CD14-positive monocyte (primary cell): Measurements from ENCODE around the gene ALG5. TPM values are rescaled to one million over a fixed set of nuclear protein-coding genes. Genes with fewer than 3 reads are reported as not detected.

ENCODE experiments used
- DNase-seq, 3 donors: peaks; one replicate each; pipeline ENCODE4 v3.0.0-alpha.2; 2011 to 2022
- H2AFZ ChIP-seq: 2 replicates; pipeline ENCODE4 v1.6.0; 2012; ENCODE audit warnings: mild to moderate bottlenecking, low read depth, low read length, inconsistent platforms; ENCODE audit not compliant: insufficient read depth, poor library complexity, severe bottlenecking
- H3K27ac ChIP-seq, 2 donors: 1 replicate in 1 of 2; 2 replicates in 1 of 2; pipeline ENCODE4 v1.5.1; 2012 to 2013; ENCODE audit warnings: low read length in 2 of 2, control low read depth in 1 of 2, inconsistent platforms in 1 of 2, low read depth in 1 of 2, mild to moderate bottlenecking in 1 of 2
- H3K27me3 ChIP-seq, 2 donors: one replicate each; pipeline versions ENCODE4 v1.6.0 to v1.6.1; 2011 to 2013; ENCODE audit warnings: low read length in 2 of 2; ENCODE audit not compliant: control insufficient read depth in 2 of 2, insufficient read depth in 2 of 2
- H3K36me3 ChIP-seq, 2 donors: replicated peaks in 1 of 2; 1 replicate in 1 of 2; 2 replicates in 1 of 2; pipeline versions ENCODE4 v1.5.1 to v1.6.1; 2012 to 2013; ENCODE audit warnings: low read length in 2 of 2, control low read depth in 1 of 2, inconsistent platforms in 1 of 2, mild to moderate bottlenecking in 1 of 2; ENCODE audit not compliant: insufficient read depth in 2 of 2, control insufficient read depth in 1 of 2
- H3K4me1 ChIP-seq, 2 donors: 1 replicate in 1 of 2; 2 replicates in 1 of 2; pipeline versions ENCODE4 v1.5.1 to v1.6.1; 2012 to 2013; ENCODE audit warnings: low read length in 2 of 2, control low read depth in 1 of 2, inconsistent platforms in 1 of 2, mild to moderate bottlenecking in 1 of 2, moderate library complexity in 1 of 2; ENCODE audit not compliant: insufficient read depth in 2 of 2, control insufficient read depth in 1 of 2
- H3K4me2 ChIP-seq: replicated peaks from 2 replicates; pipeline ENCODE3; 2012; ENCODE audit warnings: low read length, moderate library complexity, mild to moderate bottlenecking; ENCODE audit not compliant: poor library complexity, severe bottlenecking; ENCODE audit errors: extremely low read depth
- H3K4me3 ChIP-seq, 3 experiments: fragments of 200-600 bp in 1 of 3; sonication (generic) in 1 of 3; replicated peaks in 1 of 3; 1 replicate in 2 of 3; 2 replicates in 1 of 3; pipeline ENCODE4 v1.5.1; 2011 to 2013; ENCODE audit warnings: low read length in 3 of 3, mild to moderate bottlenecking in 3 of 3, control low read depth in 2 of 3, low read depth in 2 of 3, inconsistent platforms in 1 of 3, moderate library complexity in 1 of 3
- H3K79me2 ChIP-seq: 2 replicates; pipeline ENCODE4 v1.6.0; 2012; ENCODE audit warnings: mild to moderate bottlenecking, control low read depth, inconsistent platforms, low read length, moderate library complexity; ENCODE audit not compliant: insufficient read depth
- H3K9ac ChIP-seq: 2 replicates; pipeline ENCODE4 v1.6.0; 2017; ENCODE audit warnings: low read length, mild to moderate bottlenecking; ENCODE audit not compliant: insufficient read depth, poor library complexity, severe bottlenecking
- H3K9me3 ChIP-seq, 2 donors: replicated peaks in 1 of 2; 1 replicate in 1 of 2; 2 replicates in 1 of 2; pipeline versions ENCODE4 v1.5.1 to v1.6.1; 2012 to 2013; ENCODE audit warnings: low read length in 2 of 2, control low read depth in 1 of 2; ENCODE audit not compliant: control insufficient read depth in 1 of 2, insufficient read depth in 1 of 2
- H4K20me1 ChIP-seq: 2 replicates; pipeline ENCODE4 v1.6.0; 2012; ENCODE audit warnings: mild to moderate bottlenecking, low read length, control low read depth, moderate library complexity; ENCODE audit not compliant: insufficient read depth
- H3K27ac Mint-ChIP-seq, 7 donors: one replicate each; pipeline ENCODE4 v1.8.0; 2020; ENCODE audit warnings: mild to moderate bottlenecking in 7 of 7, mixed read lengths in 7 of 7, moderate library complexity in 6 of 7, inconsistent platforms in 2 of 7
- H3K27me3 Mint-ChIP-seq, 3 donors: one replicate each; pipeline ENCODE4 v1.8.0; 2021 to 2022; ENCODE audit warnings: low read depth in 3 of 3, mild to moderate bottlenecking in 3 of 3, mixed read lengths in 3 of 3, moderate library complexity in 3 of 3, inconsistent platforms in 1 of 3
- H3K36me3 Mint-ChIP-seq, 2 donors: one replicate each; pipeline ENCODE4 v1.8.0; 2020; ENCODE audit warnings: mixed read lengths in 2 of 2, inconsistent platforms in 1 of 2, mild to moderate bottlenecking in 1 of 2
- H3K4me1 Mint-ChIP-seq: one replicate; pipeline ENCODE4 v1.8.0; 2020; ENCODE audit warnings: mild to moderate bottlenecking, mixed read lengths
- H3K4me3 Mint-ChIP-seq, 2 donors: one replicate each; pipeline ENCODE4 v1.8.0; 2020; ENCODE audit warnings: mild to moderate bottlenecking in 2 of 2, mixed read lengths in 2 of 2, moderate library complexity in 1 of 2
- H3K9me3 Mint-ChIP-seq, 7 donors: one replicate each; pipeline ENCODE4 v1.8.0; 2020 to 2022; ENCODE audit warnings: mixed read lengths in 7 of 7, mild to moderate bottlenecking in 6 of 7, moderate library complexity in 6 of 7, inconsistent platforms in 2 of 7
- WGBS: methylation state at CpG from one replicate; pipeline ENCODE4 v1.1.5; 2013; ENCODE audit warnings: missing lambda C conversion rate; ENCODE audit not compliant: insufficient coverage; 5-methylcytosine and 5-hydroxymethylcytosine counted together
- intact Hi-C, 2 donors: fragments of 100-400 bp; cut with micrococcal nuclease; formaldehyde crosslinking; loops; one replicate each; pipeline versions ENCODE4 v1.15.0 to v1.15.1; 2023
- polyA plus RNA-seq, 3 donors: library from polyadenylated mRNA; depleted of rRNA in 1 of 3; unstranded in 2 of 3; stranded (reverse) in 1 of 3; fragments of 300-500 nt in 2 of 3; fragments of >200 nt in 1 of 3; fragmentation: Illumina TruSeq in 2 of 3; gene quantifications; 1 replicate in 2 of 3; 2 replicates in 1 of 3; pipeline ENCODE4 v1.2.3, GENCODE V29; 2012 to 2021
- TF ChIP-seq, protein P1 (sequence below): fragments of 200-600 bp; IDR thresholded peaks from one replicate; pipeline ENCODE4 v1.8.0; 2022; ENCODE audit warnings: antibody characterized with exemption, mild to moderate bottlenecking

The ALG5 gene
- polyA plus RNA-seq, 3 donors, result 19.3 to 77.5 (median 73.3) TPM

GRCh38 chr13:37011788-37012187, 12.6 kb upstream of the ALG5 start:
- Mint-ChIP-seq H3K4me3 (no peak overlapping the region), H3K36me3 (peaks cover 78 to 82% of the 10 kb centered on the region in 2 donors), H3K27me3 (no peaks in the 10 kb centered on the region), H3K27ac (no peak overlapping the region), H3K4me1 (no peaks in the 10 kb centered on the region), H3K9me3 (no peaks in the 10 kb centered on the region)
- Histone ChIP-seq H4K20me1 (peaks cover 4% of the 10 kb centered on the region), H3K4me3 (no peak overlapping the region), H3K9me3 (no peaks in the 10 kb centered on the region), H3K79me2 (no peaks in the 10 kb centered on the region), H2AFZ (no peak overlapping the region), H3K9ac (no peak overlapping the region), H3K36me3 (peaks cover 93 to 100% of the 10 kb centered on the region in 2 donors), H3K4me2 (no peak overlapping the region), H3K4me1 (no peaks in the 10 kb centered on the region), H3K27me3 (no peaks in the 10 kb centered on the region), H3K27ac (no peak overlapping the region)
- no peak for DNase-seq
- TF ChIP-seq, protein P1, sequence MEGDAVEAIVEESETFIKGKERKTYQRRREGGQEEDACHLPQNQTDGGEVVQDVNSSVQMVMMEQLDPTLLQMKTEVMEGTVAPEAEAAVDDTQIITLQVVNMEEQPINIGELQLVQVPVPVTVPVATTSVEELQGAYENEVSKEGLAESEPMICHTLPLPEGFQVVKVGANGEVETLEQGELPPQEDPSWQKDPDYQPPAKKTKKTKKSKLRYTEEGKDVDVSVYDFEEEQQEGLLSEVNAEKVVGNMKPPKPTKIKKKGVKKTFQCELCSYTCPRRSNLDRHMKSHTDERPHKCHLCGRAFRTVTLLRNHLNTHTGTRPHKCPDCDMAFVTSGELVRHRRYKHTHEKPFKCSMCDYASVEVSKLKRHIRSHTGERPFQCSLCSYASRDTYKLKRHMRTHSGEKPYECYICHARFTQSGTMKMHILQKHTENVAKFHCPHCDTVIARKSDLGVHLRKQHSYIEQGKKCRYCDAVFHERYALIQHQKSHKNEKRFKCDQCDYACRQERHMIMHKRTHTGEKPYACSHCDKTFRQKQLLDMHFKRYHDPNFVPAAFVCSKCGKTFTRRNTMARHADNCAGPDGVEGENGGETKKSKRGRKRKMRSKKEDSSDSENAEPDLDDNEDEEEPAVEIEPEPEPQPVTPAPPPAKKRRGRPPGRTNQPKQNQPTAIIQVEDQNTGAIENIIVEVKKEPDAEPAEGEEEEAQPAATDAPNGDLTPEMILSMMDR, result no peak
- no CpG with 5 or more reads among the region's 2 CpGs for WGBS
- intact Hi-C loops, result no loop called here

- no peak for DNase-seq
- no peak overlapping the region for H2AFZ ChIP-seq
- Mint-ChIP-seq H3K4me3 (no peak overlapping the region), H3K9me3 (no peaks in the 10 kb centered on the region), H3K27me3 (no peaks in the 10 kb centered on the region), H3K27ac (no peak overlapping the region), H3K36me3 (peaks cover 77 to 78% of the 10 kb centered on the region in 2 donors), H3K4me1 (no peaks in the 10 kb centered on the region)
- H3K36me3 ChIP-seq, result peaks cover 93 to 100% of the 10 kb centered on the region in 2 donors
- H3K4me3 ChIP-seq, result no peak overlapping the region
- intact Hi-C loops, result no loop called here
- peaks cover 4% of the 10 kb centered on the region for H4K20me1 ChIP-seq
- no peaks in the 10 kb centered on the region for H3K9me3 ChIP-seq
- H3K79me2 ChIP-seq, result no peaks in the 10 kb centered on the region
- no peak overlapping the region for H3K9ac ChIP-seq
- TF ChIP-seq, protein P1, result no peak
- no peaks in the 10 kb centered on the region for H3K27me3 ChIP-seq
- no peak overlapping the region for H3K4me2 ChIP-seq
- no peak overlapping the region for H3K27ac ChIP-seq
- no peaks in the 10 kb centered on the region for H3K4me1 ChIP-seq
- WGBS, result no CpG with 5 or more reads among the region's 1 CpG
Measured at GRCh38 chr13:37011002-37011401, 11.9 kb upstream of the ALG5 start.
